Erythroblast (primary cell): ENCODE data around the gene SLC4A9.

Experiments used
- GATA1 ChIP-seq: IDR thresholded peaks from 2 replicates; pipeline ENCODE4 v1.6.1; 2011; ENCODE audit warnings: low read depth, mild to moderate bottlenecking, control low read depth, low read length, moderate library complexity
- POLR2A ChIP-seq: IDR thresholded peaks from 2 replicates; pipeline ENCODE4 v1.6.1; 2011; ENCODE audit warnings: mild to moderate bottlenecking, low read length

GRCh38 chr5:140341591-140341990, 18.4 kb upstream of the SLC4A9 start:
- TF ChIP-seq POLR2A = no peak
- TF ChIP-seq GATA1 = no peak
